H1 (cell line): ENCODE results near the gene EMX1. TPM values are rescaled to one million over a fixed set of nuclear protein-coding genes. Genes with fewer than 3 reads are reported as not detected.

ENCODE experiments used
- CTCF ChIA-PET: fragments of 300-600 bp; sonication (Branson Sonifier 250); formaldehyde crosslinking; loops from one replicate; lab custom pipeline; 2021; ENCODE audit not compliant: partially characterized antibody; lab: Charles Lee
- POLR2A ChIA-PET: fragments of 300-600 bp; sonication (Branson Sonifier 250); formaldehyde crosslinking; loops from one replicate; lab custom pipeline; 2021; ENCODE audit warnings: inconsistent platforms; ENCODE audit not compliant: partially characterized antibody; lab: Charles Lee
- DNase-seq, 2 experiments: peaks; one replicate each; pipeline versions ENCODE4 v3.0.0 to v3.0.0-alpha.2; 2010 to 2022; ENCODE audit warnings: low spot score in 2 of 2, low read depth in 1 of 2, mixed read lengths in 1 of 2
- FAIRE-seq: peaks from 2 replicates; lab custom pipeline; 2011; peaks lifted over from hg19 to GRCh38; lab: Jason Lieb, UNC
- H2AFZ ChIP-seq: 2 replicates; pipeline ENCODE4 v1.8.1; 2012; ENCODE audit warnings: low read length, inconsistent platforms
- H2AK5ac ChIP-seq: 2 replicates; pipeline ENCODE4 v1.6.1; 2013; ENCODE audit warnings: low read depth, low read length
- H2BK120ac ChIP-seq: replicated peaks from 2 replicates; pipeline ENCODE3; 2013; ENCODE audit warnings: low read depth, low read length, inconsistent platforms
- H2BK12ac ChIP-seq: 2 replicates; pipeline ENCODE4 v1.6.1; 2013; ENCODE audit warnings: low read depth, low read length
- H2BK15ac ChIP-seq: 2 replicates; pipeline ENCODE4 v1.6.1; 2013; ENCODE audit warnings: low read length
- H2BK20ac ChIP-seq: 2 replicates; pipeline ENCODE4 v1.6.1; 2013; ENCODE audit warnings: low read length
- H2BK5ac ChIP-seq: 2 replicates; pipeline ENCODE4 v1.6.1; 2013; ENCODE audit warnings: low read depth, low read length
- H3K14ac ChIP-seq: 2 replicates; pipeline ENCODE4 v1.6.1; 2013; ENCODE audit warnings: inconsistent platforms; ENCODE audit not compliant: insufficient read length
- H3K18ac ChIP-seq: 2 replicates; pipeline ENCODE4 v1.6.1; 2013; ENCODE audit warnings: low read length; ENCODE audit errors: extremely low read depth
- H3K23ac ChIP-seq: 2 replicates; pipeline ENCODE4 v1.6.1; 2013; ENCODE audit warnings: inconsistent platforms; ENCODE audit not compliant: insufficient read length
- H3K23me2 ChIP-seq: 2 replicates; pipeline ENCODE4 v1.6.1; 2013; ENCODE audit warnings: low read depth, low read length
- H3K27ac ChIP-seq: 2 replicates; pipeline ENCODE4 v1.6.1; 2011; ENCODE audit warnings: low read depth, low read length, inconsistent platforms
- H3K27me3 ChIP-seq, 4 experiments: replicated peaks in 1 of 4; 1 replicate in 1 of 4; 2 replicates in 3 of 4; pipeline versions ENCODE4 v1.6.1 to v1.8.1; 2011 to 2013; ENCODE audit warnings: low read length in 3 of 4, mild to moderate bottlenecking in 3 of 4, inconsistent platforms in 2 of 4, mixed read lengths in 2 of 4, moderate library complexity in 1 of 4; ENCODE audit not compliant: control insufficient read depth in 3 of 4, insufficient read depth in 3 of 4; ENCODE audit errors: extremely low read depth in 1 of 4
- H3K36me3 ChIP-seq, 4 experiments: 2 replicates each; pipeline versions ENCODE4 v1.6.1 to v1.8.1; 2011 to 2013; ENCODE audit warnings: mild to moderate bottlenecking in 4 of 4, low read length in 3 of 4, moderate library complexity in 2 of 4, control low read depth in 1 of 4, inconsistent platforms in 1 of 4; ENCODE audit not compliant: insufficient read depth in 4 of 4, control insufficient read depth in 2 of 4
- H3K4ac ChIP-seq: replicated peaks from 2 replicates; pipeline ENCODE3; 2013; ENCODE audit warnings: low read length, low read depth, mixed read lengths, inconsistent platforms; ENCODE audit not compliant: insufficient read length
- H3K4me1 ChIP-seq, 4 experiments: replicated peaks in 1 of 4; 1 replicate in 1 of 4; 2 replicates in 3 of 4; pipeline versions ENCODE4 v1.6.1 to v1.8.1; 2011 to 2013; ENCODE audit warnings: low read length in 3 of 4, inconsistent platforms in 2 of 4, mixed read lengths in 1 of 4; ENCODE audit not compliant: insufficient read depth in 4 of 4, control insufficient read depth in 3 of 4
- H3K4me2 ChIP-seq, 2 experiments: 2 replicates each; pipeline versions ENCODE4 v1.6.1 to v1.8.1; 2011 to 2013; ENCODE audit warnings: low read depth in 2 of 2, low read length in 2 of 2, control low read depth in 1 of 2, inconsistent platforms in 1 of 2, mild to moderate bottlenecking in 1 of 2; ENCODE audit not compliant: insufficient read depth in 1 of 2
- H3K4me3 ChIP-seq, 4 experiments: fragments of 200-600, 300-600 bp in 1 of 4; sonication (generic), shearing (Covaris generic), sonication (Bioruptor Twin) in 1 of 4; 2 replicates each; pipeline versions ENCODE4 v1.5.1 to v1.8.1; 2011 to 2016; ENCODE audit warnings: low read length in 4 of 4, low read depth in 3 of 4, control low read depth in 2 of 4, inconsistent platforms in 2 of 4, mild to moderate bottlenecking in 2 of 4, mixed read lengths in 1 of 4, moderate library complexity in 1 of 4; ENCODE audit not compliant: insufficient read depth in 2 of 4; ENCODE audit errors: extremely low read depth in 1 of 4
- H3K56ac ChIP-seq: replicated peaks from 2 replicates; pipeline ENCODE3; 2013; ENCODE audit warnings: low read depth, mild to moderate bottlenecking, mixed read lengths, low read length, inconsistent platforms; ENCODE audit not compliant: insufficient read length
- H3K79me1 ChIP-seq: 2 replicates; pipeline ENCODE4 v1.6.1; 2013; ENCODE audit warnings: low read depth, low read length, control low read depth
- H3K79me2 ChIP-seq, 2 experiments: 2 replicates each; pipeline versions ENCODE4 v1.6.1 to v1.8.1; 2012 to 2013; ENCODE audit warnings: low read length in 2 of 2, mild to moderate bottlenecking in 2 of 2, inconsistent platforms in 1 of 2; ENCODE audit not compliant: insufficient read depth in 2 of 2, control insufficient read depth in 1 of 2
- H3K9ac ChIP-seq, 4 experiments: replicated peaks in 1 of 4; 1 replicate in 1 of 4; 2 replicates in 3 of 4; pipeline versions ENCODE4 v1.6.1 to v1.8.1; 2011 to 2013; ENCODE audit warnings: low read depth in 3 of 4, low read length in 3 of 4, control low read depth in 2 of 4, mild to moderate bottlenecking in 2 of 4, moderate library complexity in 2 of 4, inconsistent platforms in 1 of 4; ENCODE audit errors: extremely low read depth in 1 of 4
- H3K9me3 ChIP-seq, 2 experiments: 2 replicates each; pipeline versions ENCODE4 v1.6.1 to v1.8.1; 2012 to 2013; ENCODE audit warnings: mild to moderate bottlenecking in 2 of 2, moderate library complexity in 2 of 2, control low read depth in 1 of 2, inconsistent platforms in 1 of 2, low read depth in 1 of 2, low read length in 1 of 2, mixed read lengths in 1 of 2; ENCODE audit not compliant: insufficient read depth in 2 of 2
- H4K20me1 ChIP-seq, 2 experiments: replicated peaks in 1 of 2; 2 replicates each; pipeline versions ENCODE3 to v1.8.1; 2011 to 2013; ENCODE audit warnings: inconsistent platforms in 2 of 2, low read length in 2 of 2, mild to moderate bottlenecking in 1 of 2; ENCODE audit not compliant: insufficient read depth in 2 of 2, control insufficient read depth in 1 of 2
- H4K5ac ChIP-seq: 2 replicates; pipeline ENCODE4 v1.6.1; 2013; ENCODE audit warnings: low read length, low read depth, mixed read lengths, inconsistent platforms; ENCODE audit not compliant: insufficient read length
- H4K8ac ChIP-seq: 2 replicates; pipeline ENCODE4 v1.8.0; 2013; ENCODE audit warnings: mild to moderate bottlenecking, moderate library complexity, low read length, inconsistent platforms; ENCODE audit not compliant: insufficient read depth; ENCODE audit errors: extremely low read depth
- H4K91ac ChIP-seq: replicated peaks from 2 replicates; pipeline ENCODE3; 2013; ENCODE audit warnings: low read length, mixed read lengths, inconsistent platforms; ENCODE audit not compliant: insufficient read length
- CHD1 ChIP-seq: IDR thresholded peaks from 2 replicates; pipeline ENCODE4 v1.6.1; 2012; ENCODE audit warnings: low read depth, low read length, improper control_type of control experiment
- KDM1A ChIP-seq: fragments of 200-600, 300-600 bp; sonication (generic); IDR thresholded peaks from 2 replicates; pipeline ENCODE4 v1.7.1; 2016; ENCODE audit warnings: mild to moderate bottlenecking, low read length, borderline replicate concordance
- POU5F1 ChIP-seq: IDR thresholded peaks from 2 replicates; pipeline ENCODE4 v1.6.1; 2011; ENCODE audit warnings: low read depth, mild to moderate bottlenecking, low read length, moderate library complexity
- SIN3A ChIP-seq, 2 experiments: IDR thresholded peaks in 1 of 2; conservative IDR thresholded peaks in 1 of 2; 2 replicates each; pipeline ENCODE4 v1.6.1; 2011 to 2012; ENCODE audit warnings: low read length in 2 of 2, improper control_type of control experiment in 1 of 2, low read depth in 1 of 2, mild to moderate bottlenecking in 1 of 2
- SIX5 ChIP-seq: IDR thresholded peaks from 2 replicates; pipeline ENCODE4 v1.6.1; 2011; ENCODE audit warnings: mild to moderate bottlenecking, low read depth, low read length
- TBP ChIP-seq: IDR thresholded peaks from 2 replicates; pipeline ENCODE4 v1.6.1; 2011; ENCODE audit warnings: low read depth, low read length, improper control_type of control experiment
- WGBS, 2 experiments: shearing (Covaris generic) in 1 of 2; methylation state at CpG; one replicate each; pipeline versions ENCODE4 v1.1.6 to v1.1.7; 2013 to 2015; ENCODE audit warnings: low lambda C conversion rate in 2 of 2, mixed read lengths in 2 of 2, inconsistent platforms in 1 of 2, low coverage in 1 of 2, missing lambda C conversion rate in 1 of 2; ENCODE audit not compliant: insufficient replicate concordance in 2 of 2, insufficient coverage in 1 of 2, insufficient read length in 1 of 2; ENCODE audit errors: extremely low coverage in 1 of 2, missing lambda C conversion rate in 1 of 2; 5-methylcytosine and 5-hydroxymethylcytosine counted together
- polyA plus RNA-seq, 7 experiments: library from polyadenylated mRNA; depleted of rRNA in 3 of 7; stranded (reverse) in 5 of 7; unstranded in 2 of 7; fragments of >200 nt in 5 of 7; fragments of 200-250 nt in 2 of 7; gene quantifications; 1 replicate in 5 of 7; 2 replicates in 1 of 7; 4 replicates in 1 of 7; pipeline versions ENCODE4 v1.2.1 to v1.2.3, GENCODE V29; 2011 to 2013; ENCODE audit warnings: missing spikeins in 2 of 7, mixed read lengths in 2 of 7
- total RNA-seq: library from RNA; stranded (reverse); fragmentation: NEBNext Ultra II Directional; extraction: Animal tissue kit (Norgen Biotek cat#: 25700); gene quantifications from 2 replicates; pipeline ENCODE4 v1.2.1, GENCODE V29; 2021

EMX1 gene
- total and polyA plus RNA-seq, 2 of the 8 experiments (the other 6 are each of a cell fraction or from before 2014, with no cell fraction given), result 2.4 to 4.9 TPM

DNA sequence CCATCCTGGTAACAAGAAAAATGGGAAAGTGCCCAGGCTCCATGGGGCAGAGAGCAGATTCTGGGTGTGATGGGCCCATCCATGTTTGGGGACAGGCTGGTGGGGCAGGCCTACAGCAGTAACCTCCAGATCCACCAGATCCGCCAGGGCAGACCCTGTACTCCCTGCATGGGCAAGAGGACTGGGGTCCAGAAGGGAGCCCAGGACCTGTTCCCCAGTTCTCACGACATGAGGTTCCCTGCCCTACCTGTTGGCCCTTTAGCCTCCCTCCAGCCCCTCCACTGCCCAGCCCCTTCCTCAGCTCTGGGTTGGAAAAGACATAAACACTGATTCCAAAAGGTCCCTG, 38.7 kb downstream of the EMX1 start:
- FAIRE-seq (no peak), DNase-seq (no peak)
- Histone ChIP-seq H3K27ac (no peak overlapping the region), H3K9ac (no peak overlapping the region), H2BK20ac (peak overlapping the region; percentile 48; the same call in 1 of the 2 replicates), H3K23ac (no peak overlapping the region), H2BK120ac (no peak overlapping the region), H3K4ac (peak overlapping the region; percentile 81), H4K8ac (no peak overlapping the region; the same call in 1 of the 2 replicates), H3K4me2 (no peak overlapping the region), H2BK15ac (no peak overlapping the region), H3K56ac (no peak overlapping the region), H3K27me3 (peaks cover 0 to 5% (median 0%) of the 10 kb centered on the region in 4 experiments; a peak in 2 of 7 replicates), H3K14ac (no peak overlapping the region), H2AFZ (no peak overlapping the region), H3K79me2 (no peaks in the 10 kb centered on the region), H2BK5ac (no peak overlapping the region), H3K23me2 (no peaks in the 10 kb centered on the region), H3K4me1 (peaks cover 3 to 18% (median 11%) of the 10 kb centered on the region in 4 experiments), H2BK12ac (peak overlapping the region; percentile 75; the same call in 1 of the 2 replicates), H3K18ac (no peak overlapping the region; the same call in 1 of the 2 replicates), H3K36me3 (no peaks in the 10 kb centered on the region), H3K9me3 (no peaks in the 10 kb centered on the region), H3K79me1 (no peaks in the 10 kb centered on the region; the same call in 1 of the 2 replicates), H2AK5ac (no peak overlapping the region), H4K20me1 (no peaks in the 10 kb centered on the region), H4K91ac (no peak overlapping the region), H3K4me3 (no peak overlapping the region), H4K5ac (no peak overlapping the region)
- TF ChIP-seq POU5F1 (no peak), SIX5 (no peak), TBP (no peak), KDM1A (no peak), CHD1 (no peak), SIN3A (conservative IDR thresholded peaks at IDR 0.05 in 1 of 2, IDR thresholded peaks at IDR 0.05 in 1 of 2; ENCODE audit: low read depth in 1 of 2, low read length in 2 of 2) (no peak)
- CTCF ChIA-PET, result interaction anchor here (1.0 to 2.6 kb wide), 3 partner anchors 21 to 69 kb away, joined by 4 to 9 read pairs (median 7); partner anchors contain the start of gene SPR
- WGBS, 2 experiments, result 93% methylated on average over 2 of the region's 2 CpGs; no CpG with 5 or more reads in 1 of the 2 experiments
- POLR2A ChIA-PET, result no interaction called here
